HG02571 (cell line): ENCODE results near the gene BMP8A.
"Not testable (repeated sequence)": the region's sequence is repeated elsewhere in the genome, so short reads cannot be mapped to it uniquely, and the experiment has no call there.

Experiments used
- ATAC-seq: cut with Tn5 transposase; IDR thresholded peaks from one replicate; pipeline ENCODE4 v1.9.1; 2021; ENCODE audit warnings: mild to moderate bottlenecking, moderate library complexity; ENCODE audit not compliant: unreplicated experiment

BMP8A gene

GRCh38 chr1:39525366-39526165, 34.1 kb downstream of the BMP8A start:
- peak; percentile 80 for ATAC-seq

GRCh38 chr1:39526466-39527189, 35.2 kb downstream of the BMP8A start:
- no peak for ATAC-seq

GRCh38 chr1:39527190-39527579, 35.7 kb downstream of the BMP8A start:
- not testable (repeated sequence) for ATAC-seq

- no peak for ATAC-seq
Observed at GRCh38 chr1:39528082-39528481, 36.6 kb downstream of the BMP8A start.

- no peak for ATAC-seq
Observed at GRCh38 chr1:39529901-39530535, 38.6 kb downstream of the BMP8A start.

GRCh38 chr1:39531526-39531925, 40.1 kb downstream of the BMP8A start:
- ATAC-seq = no peak

- no peak for ATAC-seq
Observed at GRCh38 chr1:39533442-39533841, 42.0 kb downstream of the BMP8A start.

GRCh38 chr1:39538531-39539251, 47.3 kb downstream of the BMP8A start:
- ATAC-seq = no peak

GRCh38 chr1:39539252-39539790, 47.9 kb downstream of the BMP8A start:
- ATAC-seq = no peak

- ATAC-seq = no peak
Observed at GRCh38 chr1:39540504-39541031, 49.1 kb downstream of the BMP8A start.

- no peak for ATAC-seq
Observed at GRCh38 chr1:39542924-39543323, 51.5 kb downstream of the BMP8A start.

GRCh38 chr1:39544327-39544726, 52.9 kb downstream of the BMP8A start:
- ATAC-seq = no peak

GRCh38 chr1:39545531-39545930, 54.1 kb downstream of the BMP8A start:
- no peak for ATAC-seq

- ATAC-seq = no peak
Observed at GRCh38 chr1:39554277-39554676, 62.8 kb downstream of the BMP8A start.

- no peak for ATAC-seq
Observed at GRCh38 chr1:39561279-39561678, 69.8 kb downstream of the BMP8A start.

GRCh38 chr1:39562886-39563285, 71.5 kb downstream of the BMP8A start:
- no peak for ATAC-seq

- no peak for ATAC-seq
Observed at GRCh38 chr1:39563669-39564068, 72.2 kb downstream of the BMP8A start.

- no peak for ATAC-seq
Observed at GRCh38 chr1:39564340-39564739, 72.9 kb downstream of the BMP8A start.

GRCh38 chr1:39564941-39565340, 73.5 kb downstream of the BMP8A start:
- no peak for ATAC-seq

- no peak for ATAC-seq
Observed at GRCh38 chr1:39566441-39567137, 75.2 kb downstream of the BMP8A start.
